ENCODE data around the gene BLTP1.

DNA sequence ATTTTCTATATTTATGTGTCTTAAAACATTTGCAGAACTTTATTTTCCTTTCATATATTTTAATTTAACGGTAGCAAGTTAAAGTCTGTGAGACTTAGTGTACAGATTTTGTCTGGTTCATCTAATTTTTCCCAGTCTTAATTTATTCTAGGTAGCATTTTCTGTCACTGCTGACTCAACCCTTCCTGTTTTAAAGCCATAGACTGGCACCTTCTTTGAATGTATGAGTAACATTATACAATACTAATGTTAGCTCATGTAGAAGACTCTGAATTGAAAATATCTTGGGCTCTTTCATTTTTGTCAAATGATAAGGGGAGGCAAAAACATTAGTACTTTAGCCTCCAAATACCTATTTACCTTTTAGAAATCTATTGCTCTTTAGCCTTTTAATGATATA, 43.6 kb downstream of the BLTP1 start:
- TF ChIP-seq, protein P1, sequence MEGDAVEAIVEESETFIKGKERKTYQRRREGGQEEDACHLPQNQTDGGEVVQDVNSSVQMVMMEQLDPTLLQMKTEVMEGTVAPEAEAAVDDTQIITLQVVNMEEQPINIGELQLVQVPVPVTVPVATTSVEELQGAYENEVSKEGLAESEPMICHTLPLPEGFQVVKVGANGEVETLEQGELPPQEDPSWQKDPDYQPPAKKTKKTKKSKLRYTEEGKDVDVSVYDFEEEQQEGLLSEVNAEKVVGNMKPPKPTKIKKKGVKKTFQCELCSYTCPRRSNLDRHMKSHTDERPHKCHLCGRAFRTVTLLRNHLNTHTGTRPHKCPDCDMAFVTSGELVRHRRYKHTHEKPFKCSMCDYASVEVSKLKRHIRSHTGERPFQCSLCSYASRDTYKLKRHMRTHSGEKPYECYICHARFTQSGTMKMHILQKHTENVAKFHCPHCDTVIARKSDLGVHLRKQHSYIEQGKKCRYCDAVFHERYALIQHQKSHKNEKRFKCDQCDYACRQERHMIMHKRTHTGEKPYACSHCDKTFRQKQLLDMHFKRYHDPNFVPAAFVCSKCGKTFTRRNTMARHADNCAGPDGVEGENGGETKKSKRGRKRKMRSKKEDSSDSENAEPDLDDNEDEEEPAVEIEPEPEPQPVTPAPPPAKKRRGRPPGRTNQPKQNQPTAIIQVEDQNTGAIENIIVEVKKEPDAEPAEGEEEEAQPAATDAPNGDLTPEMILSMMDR (conservative IDR thresholded peaks at IDR 0.05; ENCODE audit: low read length) = no peak
- TF ChIP-seq EZH2phosphoT487 (IDR thresholded peaks at IDR 0.05; ENCODE audit: borderline replicate concordance, low read depth, low read length) = no peak
